GM21717 (cell line): ENCODE results near the gene ANLN.
"Not testable (repeated sequence)": the region's sequence is repeated elsewhere in the genome, so short reads cannot be mapped to it uniquely, and the experiment has no call there.

ENCODE experiments used
- ATAC-seq: cut with Tn5 transposase; IDR thresholded peaks from one replicate; pipeline ENCODE4 v1.9.1; 2021; ENCODE audit warnings: mild to moderate bottlenecking, moderate library complexity; ENCODE audit not compliant: unreplicated experiment

The ANLN gene

DNA sequence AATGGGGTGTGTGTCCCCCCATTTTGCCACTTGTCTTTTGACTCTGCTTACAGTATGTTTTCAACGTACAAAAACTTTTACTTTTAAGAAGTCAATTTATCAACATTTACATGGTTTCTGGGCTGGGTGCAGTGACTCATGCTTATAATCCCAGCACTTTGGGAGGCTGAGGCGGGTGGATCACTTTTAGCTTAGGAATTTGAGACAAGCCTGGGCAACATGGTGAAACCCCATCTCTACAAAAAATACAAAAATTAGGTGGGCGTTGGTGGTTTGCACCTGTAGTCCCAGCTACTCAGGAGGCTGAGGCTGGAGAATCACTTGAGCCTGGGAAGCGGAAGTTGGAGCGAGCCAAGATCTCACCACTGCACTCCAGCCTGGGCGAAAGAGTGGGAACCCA lies 107.5 kb downstream of the ANLN start:
- ATAC-seq, result not testable (repeated sequence)

DNA sequence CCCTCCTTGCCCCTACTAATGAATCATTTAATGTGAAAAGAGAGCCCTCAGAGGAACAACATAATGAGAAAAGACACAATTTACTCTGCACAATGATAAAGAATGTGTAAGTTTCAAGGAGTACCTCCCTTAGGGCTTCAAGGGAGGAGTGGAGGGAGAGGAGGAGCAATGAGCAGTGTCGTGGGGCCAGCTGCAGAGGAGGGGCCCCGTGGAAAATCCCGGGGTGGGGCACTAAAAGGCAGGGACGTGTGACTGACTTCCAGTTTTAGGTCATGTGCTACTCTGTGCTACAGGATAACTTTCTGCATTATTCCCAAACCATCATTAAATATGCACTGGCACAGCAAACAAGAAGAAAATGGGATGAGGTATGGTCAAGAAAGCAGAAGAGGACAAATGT lies 108.1 kb downstream of the ANLN start:
- ATAC-seq, result no peak
